ENCODE results near the gene ZP3. TPM values are rescaled to one million over a fixed set of nuclear protein-coding genes. Genes with fewer than 3 reads are reported as not detected.

The ZP3 gene
- 2.1 and 3.5 TPM in 2 replicates for total RNA-seq

DNA sequence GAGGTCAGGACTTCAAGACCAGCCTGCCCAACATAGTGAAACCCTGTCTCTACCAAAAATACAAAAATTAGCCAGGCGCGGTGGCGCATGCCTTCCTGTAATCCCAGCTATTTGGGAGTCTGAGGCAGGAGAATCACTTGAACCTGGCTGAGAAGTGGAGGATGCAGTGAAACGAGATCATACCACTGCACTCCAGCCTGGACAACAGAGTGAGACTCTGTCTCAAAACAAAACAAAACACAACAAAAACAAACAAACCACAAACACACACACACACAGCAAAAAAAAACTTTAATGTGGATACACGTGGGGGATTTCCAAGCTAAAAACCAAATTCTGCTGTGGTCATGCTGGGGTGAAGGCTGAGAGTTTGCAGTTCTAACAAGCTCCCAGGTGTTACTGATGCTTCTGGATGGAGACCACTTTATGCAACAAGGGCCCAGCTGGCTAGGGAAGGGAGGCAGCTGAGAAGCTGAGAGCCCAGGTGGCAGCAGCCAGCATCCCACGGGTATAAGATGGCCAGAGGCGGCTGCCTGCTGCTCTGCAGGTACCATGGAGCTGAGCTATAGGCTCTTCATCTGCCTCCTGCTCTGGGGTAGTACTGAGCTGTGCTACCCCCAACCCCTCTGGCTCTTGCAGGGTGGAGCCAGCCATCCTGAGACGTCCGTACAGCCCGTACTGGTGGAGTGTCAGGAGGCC, at the start of gene ZP3:
TSS of gene ZP3 (plus strand) at position 538 of the 699 bp plus-strand sequence. CDS start at position 553, 15 bp downstream.

DNA sequence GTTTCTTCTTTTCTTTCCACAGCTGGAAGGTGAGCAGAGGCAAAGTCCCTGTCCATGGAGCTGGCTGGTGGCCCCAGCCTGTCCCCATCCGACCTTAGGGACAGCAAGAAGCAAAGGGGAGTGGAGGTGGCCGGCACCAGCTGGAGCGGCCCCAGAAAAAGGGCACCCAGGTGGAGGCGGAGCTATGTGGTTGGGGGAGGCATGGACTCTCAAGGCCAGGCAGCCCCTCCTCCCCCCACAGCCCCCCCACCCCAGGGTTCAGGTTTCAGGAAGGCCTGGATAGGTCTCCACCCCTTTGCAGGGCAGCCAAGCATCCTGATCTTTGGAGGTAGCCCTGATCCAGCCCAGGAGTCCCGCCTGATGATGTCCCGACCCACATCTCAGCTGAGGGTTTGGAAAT, 15.2 kb upstream of the ZP3 start, which contains the start of gene SSC4D:
TSS of gene SSC4D (minus strand) at position 161 of the 400 bp plus-strand sequence. CDS start 5,258 bp downstream, outside the sequence.

DNA sequence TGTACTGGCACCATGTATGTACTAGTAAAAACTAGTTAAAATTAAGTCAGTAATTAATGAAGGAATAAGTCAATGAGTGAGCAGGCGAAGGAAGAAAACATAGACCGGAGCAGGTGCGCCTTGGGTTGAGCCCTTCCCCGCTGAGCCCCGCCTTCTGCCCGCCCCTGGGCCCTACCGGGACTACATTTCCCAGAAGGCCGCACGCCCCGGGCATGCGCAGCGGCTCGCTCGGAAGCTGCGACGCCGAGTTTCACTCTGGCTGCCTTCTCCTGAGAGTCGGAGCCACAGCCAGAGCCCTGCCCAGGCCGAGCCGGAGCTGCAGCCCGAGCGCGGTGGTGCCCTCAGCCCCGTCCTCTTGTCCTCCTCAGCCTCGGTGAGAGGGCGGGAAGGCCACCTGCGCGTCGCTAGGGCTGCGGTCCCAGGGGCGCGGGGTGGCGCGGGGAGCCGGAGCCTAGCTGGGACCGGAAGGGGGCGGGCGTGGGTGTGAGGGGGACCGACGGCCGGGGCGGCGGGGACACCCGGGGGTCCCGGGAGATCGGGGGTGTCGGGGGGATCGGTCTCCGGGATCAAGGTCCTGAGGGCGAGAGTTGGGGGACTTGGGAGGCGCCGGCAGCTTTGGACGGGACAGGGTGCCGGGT, 36.8 kb downstream of the ZP3 start, which contains the start of gene DTX2:
TSS of gene DTX2 (plus strand) at position 246 of the 638 bp plus-strand sequence. CDS start 18,801 bp downstream, outside the sequence.

Other genes with a start within 250 kb of the ZP3 start
- 1.1 and 2.0 TPM in 2 replicates for gene SRRM3, start 223.1 kb upstream of the ZP3 start, total RNA-seq
- gene HSPB1, start 122.3 kb upstream of the ZP3 start, total RNA-seq: 19.9 and 45.4 TPM in 2 replicates
- 56.2 and 95.2 TPM in 2 replicates for gene YWHAG, start 66.0 kb upstream of the ZP3 start, total RNA-seq
- 0.28 and 0.55 TPM in 2 replicates for gene SSC4D, start 15.3 kb upstream of the ZP3 start, total RNA-seq
- gene DTX2, start 36.8 kb downstream of the ZP3 start, total RNA-seq: 2.3 and 2.6 TPM in 2 replicates
- 0.46 TPM in 1 of 2 replicates, not detected in the other for gene UPK3B, start 85.6 kb downstream of the ZP3 start, total RNA-seq
- 0.14 TPM in 1 of 2 replicates, not detected in the other for gene SPDYE16, start 118.3 kb downstream of the ZP3 start, total RNA-seq
- gene POMZP3, start 202.3 kb downstream of the ZP3 start, total RNA-seq: 4.7 and 4.9 TPM in 2 replicates

Measured in smooth muscle cell of bladder (primary cell).